GM10248 (cell line): ENCODE measurements around the gene SPOCK2.

ENCODE experiments used
- CTCF ChIA-PET: fragments of 300-600 bp; sonication (Branson Sonifier 250); formaldehyde crosslinking; extraction: SDS; loops from one replicate; lab custom pipeline; 2021; ENCODE audit warnings: antibody characterized with exemption; lab: Yijun Ruan, JAX
- POLR2A ChIA-PET: fragments of 350-650 bp; sonication (Branson Sonifier 250); formaldehyde crosslinking; extraction: SDS; loops from one replicate; lab custom pipeline; 2020; ENCODE audit warnings: antibody characterized with exemption; lab: Yijun Ruan, JAX
- DNase-seq: peaks from one replicate; pipeline ENCODE4 v3.0.0; 2012; ENCODE audit errors: extremely low spot score
- CTCF ChIP-seq: IDR thresholded peaks from 2 replicates; pipeline ENCODE4 v1.5.1; 2012; ENCODE audit warnings: mild to moderate bottlenecking, low read depth; ENCODE audit errors: extremely low read depth, missing control alignments, control extremely low read depth

Gene SPOCK2

GRCh38 chr10:72059843-72060822 is 28.2 kb downstream of the SPOCK2 start:
- ChIA-PET POLR2A (interaction anchor here (0.6 kb wide), 1 partner anchor 188 kb away, joined by 4 read pairs; no protein-coding TSS in a partner anchor), CTCF (interaction anchor here (0.7 to 4.4 kb wide), 11 partner anchors 9 to 756 kb away, joined by 3 to 44 read pairs (median 3); no protein-coding TSS in a partner anchor)
- no peak for TF ChIP-seq CTCF
- DNase-seq = peak; percentile 46

DNA sequence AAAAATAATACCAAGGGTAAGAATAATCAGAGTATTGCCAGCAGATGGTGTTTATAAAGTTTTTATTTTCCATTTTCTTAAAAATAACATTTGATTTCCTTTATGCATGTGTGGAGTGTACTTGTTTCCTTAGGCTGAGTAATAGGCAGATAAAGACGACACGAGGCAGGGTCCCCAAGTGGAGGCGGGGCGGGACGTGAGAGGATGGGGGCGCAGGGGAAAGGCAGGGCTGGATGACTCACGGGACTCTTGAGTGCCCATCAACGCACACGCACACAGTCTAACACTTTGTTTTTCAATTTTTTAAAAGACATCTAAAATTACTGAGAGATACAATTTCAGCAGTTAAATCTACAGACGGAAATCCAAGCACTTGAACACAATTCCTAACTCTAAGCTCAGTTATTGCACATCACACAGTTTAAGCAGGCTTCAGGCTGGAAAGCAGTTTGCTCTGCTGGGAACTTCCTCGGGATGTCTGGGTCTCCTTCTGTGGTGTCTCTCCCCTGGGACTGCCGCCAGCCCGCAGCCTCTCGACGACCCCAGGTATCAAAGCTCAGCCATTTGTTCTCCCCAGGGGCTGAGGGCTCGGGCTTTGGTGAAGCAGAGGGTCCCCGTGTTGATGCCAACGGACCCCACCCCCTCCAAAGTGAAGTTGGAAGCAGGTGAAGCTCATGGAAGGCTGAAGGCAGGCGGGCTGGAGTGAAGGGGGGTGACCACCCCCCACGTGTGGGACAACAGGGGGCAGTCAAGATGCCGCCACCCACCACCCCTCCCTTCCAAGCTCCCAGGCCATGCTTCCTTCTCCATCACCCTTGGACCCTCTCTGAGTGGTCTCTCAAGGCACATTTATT is 29.1 kb downstream of the SPOCK2 start:
- POLR2A ChIA-PET = interaction anchor here (0.6 kb wide), 1 partner anchor 189 kb away, joined by 4 read pairs; no protein-coding TSS in a partner anchor
- CTCF ChIA-PET = interaction anchor here (0.7 to 4.4 kb wide), 8 partner anchors 9 to 755 kb away, joined by 3 to 44 read pairs (median 4); no protein-coding TSS in a partner anchor
- TF ChIP-seq CTCF = no peak
- DNase-seq = no peak

DNA sequence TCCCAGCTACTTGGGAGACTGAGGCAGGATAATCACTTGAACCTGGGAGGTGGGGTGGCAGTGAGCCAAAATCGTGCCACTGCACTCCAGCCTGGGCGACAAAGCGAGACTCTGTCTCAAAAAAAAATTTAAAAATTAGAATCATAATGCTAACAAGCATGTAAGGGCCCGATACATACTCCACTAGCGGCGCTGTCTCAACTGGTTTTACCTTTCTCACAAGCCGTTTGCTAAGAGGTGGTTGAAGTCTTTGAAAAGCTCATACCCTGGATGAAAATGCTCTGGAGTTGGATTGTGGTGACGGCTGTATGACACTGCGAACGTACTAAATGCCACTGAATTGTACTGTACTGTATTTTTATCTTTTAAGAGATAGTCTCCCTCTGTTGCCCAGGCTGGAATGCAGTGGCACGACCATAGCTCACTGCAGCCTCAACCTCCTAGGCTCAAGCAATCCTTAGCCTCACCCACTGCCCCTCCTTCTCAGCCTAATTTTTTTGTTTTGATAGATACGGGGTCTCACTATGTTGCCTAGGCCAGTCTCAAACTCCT is 29.9 kb downstream of the SPOCK2 start:
- ChIA-PET POLR2A (no interaction called here), CTCF (interaction anchor here (1.8 to 4.4 kb wide), 2 partner anchors 8 to 10 kb away, joined by 6 to 44 read pairs; no protein-coding TSS in a partner anchor)
- DNase-seq = no peak
- no peak for TF ChIP-seq CTCF

DNA sequence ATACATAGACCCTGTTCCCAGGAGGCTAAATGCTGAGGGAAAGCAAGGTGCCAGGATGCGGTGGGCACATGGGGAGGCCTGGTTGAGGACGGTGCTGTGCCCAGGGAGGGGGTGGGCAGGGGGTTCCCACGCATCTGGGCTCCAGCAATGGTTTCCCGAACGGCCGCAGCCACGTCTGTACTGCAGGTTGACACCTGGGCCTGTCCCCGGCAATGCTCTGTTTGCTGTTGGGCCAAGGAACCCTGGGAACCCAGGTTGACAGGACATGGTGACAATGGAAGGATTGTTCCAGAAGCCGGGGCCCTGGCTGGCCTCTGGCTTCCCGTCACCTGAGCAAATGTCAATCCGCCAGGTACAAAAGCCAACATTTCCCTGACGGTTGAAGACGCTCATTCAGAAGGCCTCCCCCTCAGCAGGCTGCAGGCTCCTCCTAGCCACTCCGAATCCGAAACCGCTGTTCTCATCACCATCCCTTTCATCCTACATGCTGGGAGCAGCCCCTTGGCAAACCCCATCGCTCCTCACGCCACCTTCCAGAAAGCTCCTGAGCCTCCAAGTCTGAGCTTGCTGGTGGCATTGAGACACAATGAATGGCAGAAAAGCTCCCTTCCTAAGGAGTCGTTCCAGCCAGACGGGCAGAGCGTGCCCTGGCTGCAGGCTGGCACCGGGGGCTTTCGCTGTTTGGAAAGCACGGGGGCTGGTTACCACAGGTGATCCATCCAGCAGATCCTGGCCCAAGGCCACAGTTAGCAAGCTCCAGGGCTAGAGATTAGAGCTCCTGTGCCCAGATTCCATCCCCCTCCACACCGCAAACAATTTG is 31.2 kb downstream of the SPOCK2 start:
- POLR2A ChIA-PET = no interaction called here
- TF ChIP-seq CTCF = no peak
- no peak for DNase-seq
- CTCF ChIA-PET = interaction anchor here (1.1 to 4.4 kb wide), 3 partner anchors 9 to 165 kb away, joined by 3 to 44 read pairs (median 4); no protein-coding TSS in a partner anchor

- ChIA-PET CTCF (interaction anchor here (1.1 to 4.4 kb wide), 2 partner anchors 8 to 166 kb away, joined by 3 to 44 read pairs; no protein-coding TSS in a partner anchor), POLR2A (no interaction called here)
- TF ChIP-seq CTCF = no peak
- DNase-seq = no peak
These were observed 32.2 kb downstream of the SPOCK2 start for GRCh38 chr10:72056113-72056512.
